Central memory CD8-positive, alpha-beta T cell (primary cell): ENCODE measurements around the gene DNAJC4.

Experiments used
- ATAC-seq: fragments of 150-1000 bp; cut with Tn5 transposase; replicated peaks from 2 replicates; pipeline ENCODE4 v1.10.0; 2022; ENCODE audit warnings: mild to moderate bottlenecking, moderate FRiP score, moderate number of reproducible peaks; ENCODE audit not compliant: poor library complexity, severe bottlenecking; ENCODE audit errors: extremely low read depth
- DNase-seq, 2 donors: peaks; one replicate each; pipeline ENCODE4 v3.0.0; 2021; ENCODE audit warnings: low spot score in 2 of 2
- H3K27ac Mint-ChIP-seq: one replicate; pipeline ENCODE4 v1.8.0; 2022; ENCODE audit warnings: low read depth, mild to moderate bottlenecking, moderate library complexity, mixed read lengths
- H3K27me3 Mint-ChIP-seq: one replicate; pipeline ENCODE4 v1.8.0; 2022; ENCODE audit warnings: mixed read lengths
- H3K36me3 Mint-ChIP-seq: one replicate; pipeline ENCODE4 v1.8.0; 2022; ENCODE audit warnings: mild to moderate bottlenecking, moderate library complexity, mixed read lengths; ENCODE audit not compliant: insufficient read depth
- H3K4me1 Mint-ChIP-seq: one replicate; pipeline ENCODE4 v1.8.0; 2022; ENCODE audit warnings: mixed read lengths
- H3K4me3 Mint-ChIP-seq: one replicate; pipeline ENCODE4 v1.8.0; 2022; ENCODE audit warnings: mild to moderate bottlenecking, moderate library complexity, mixed read lengths
- H3K9me3 Mint-ChIP-seq: one replicate; pipeline ENCODE4 v1.8.0; 2022; ENCODE audit warnings: mixed read lengths

DNAJC4 gene

DNA sequence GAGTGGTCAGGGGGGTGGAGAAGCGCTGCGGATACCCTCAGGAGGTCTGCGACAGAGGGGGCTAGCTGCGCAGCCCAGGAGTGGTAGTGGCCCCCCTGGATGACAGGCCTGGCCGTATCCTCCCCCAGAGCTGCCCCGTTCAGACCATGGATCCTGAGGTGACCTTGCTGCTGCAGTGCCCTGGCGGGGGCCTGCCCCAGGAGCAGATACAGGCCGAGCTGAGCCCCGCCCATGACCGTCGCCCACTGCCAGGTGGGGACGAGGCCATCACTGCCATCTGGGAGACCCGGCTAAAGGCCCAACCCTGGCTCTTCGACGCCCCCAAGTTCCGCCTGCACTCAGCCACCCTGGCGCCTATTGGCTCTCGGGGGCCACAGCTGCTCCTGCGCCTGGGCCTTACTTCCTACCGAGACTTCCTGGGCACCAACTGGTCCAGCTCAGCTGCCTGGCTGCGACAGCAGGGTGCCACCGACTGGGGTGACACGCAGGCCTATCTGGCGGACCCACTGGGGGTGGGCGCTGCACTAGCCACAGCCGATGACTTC, 3.8 kb upstream of the DNAJC4 start:
- Mint-ChIP-seq H3K4me1 (peaks cover 36% of the 10 kb centered on the region), H3K9me3 (no peaks in the 10 kb centered on the region), H3K36me3 (peaks cover 18% of the 10 kb centered on the region), H3K27ac (peak overlapping the region; percentile 91), H3K4me3 (peak overlapping the region; percentile 88), H3K27me3 (no peaks in the 10 kb centered on the region)
- DNase-seq (no peak), ATAC-seq (peak; percentile 44)

DNA sequence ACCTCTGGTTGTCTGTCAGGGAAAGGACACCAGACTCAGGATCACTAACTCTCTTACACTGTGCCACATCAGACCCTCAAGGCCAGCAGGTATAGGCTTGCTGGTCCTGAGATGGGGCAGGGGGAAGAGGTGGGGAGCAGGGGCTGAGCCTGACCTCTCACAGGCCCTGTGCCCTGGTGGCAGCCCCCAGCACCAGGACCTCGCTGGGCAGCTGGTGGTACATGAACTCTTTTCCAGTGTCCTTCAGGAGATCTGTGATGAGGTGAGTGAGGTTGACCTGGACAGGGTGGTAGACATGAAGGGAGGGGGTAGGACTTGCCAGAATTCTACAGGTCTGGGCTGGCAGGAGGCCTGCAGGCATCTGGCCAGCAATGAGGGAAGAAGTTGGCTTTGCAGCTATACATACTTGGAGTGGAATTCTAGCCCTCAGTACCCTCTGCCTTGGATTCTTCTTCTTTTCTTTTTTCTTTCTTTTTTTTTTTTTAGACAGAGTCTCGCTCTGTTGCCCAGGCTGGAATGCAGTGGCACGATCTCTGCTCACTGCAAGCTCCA, 2.9 kb upstream of the DNAJC4 start:
- H3K36me3 Mint-ChIP-seq, result peaks cover 15% of the 10 kb centered on the region
- DNase-seq (no peak), ATAC-seq (no peak)
- H3K27me3 Mint-ChIP-seq, result no peaks in the 10 kb centered on the region
- H3K27ac Mint-ChIP-seq, result peak overlapping the region; percentile 91
- H3K4me3 Mint-ChIP-seq, result peak overlapping the region; percentile 88
- no peaks in the 10 kb centered on the region for H3K9me3 Mint-ChIP-seq
- H3K4me1 Mint-ChIP-seq, result peaks cover 43% of the 10 kb centered on the region

DNA sequence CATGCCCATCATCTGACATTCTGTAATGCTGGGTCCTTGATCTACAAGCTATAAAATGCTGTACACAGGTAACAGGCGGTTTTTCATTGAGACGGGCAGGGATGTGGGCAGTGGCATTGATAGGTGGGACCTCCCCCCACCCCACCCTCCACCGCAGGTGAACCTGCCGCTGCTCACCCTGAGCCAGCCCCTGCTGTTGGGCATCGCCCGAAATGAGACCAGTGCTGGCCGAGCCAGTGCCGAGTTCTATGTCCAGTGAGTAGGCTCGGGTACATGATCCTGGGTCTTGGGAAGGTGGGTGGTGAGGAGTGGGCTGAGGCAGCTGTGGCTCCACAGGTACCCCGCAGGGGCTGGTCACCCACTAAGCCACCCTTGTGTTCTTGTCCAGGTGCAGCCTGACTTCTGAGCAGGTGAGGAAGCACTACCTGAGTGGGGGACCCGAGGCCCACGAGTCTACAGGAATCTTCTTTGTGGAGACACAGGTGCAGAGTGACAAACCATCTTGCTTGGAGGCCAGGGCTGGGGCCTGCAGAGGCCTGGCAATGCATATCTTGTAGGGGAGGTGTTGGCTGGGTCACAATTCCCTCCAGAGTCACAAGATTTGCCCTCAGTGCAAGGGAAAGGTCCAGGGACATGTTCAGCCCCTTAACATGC, 1.1 kb upstream of the DNAJC4 start:
- no peak for ATAC-seq
- H3K4me1 Mint-ChIP-seq, result peaks cover 43% of the 10 kb centered on the region
- H3K4me3 Mint-ChIP-seq, result peak overlapping the region; percentile 88
- no peak overlapping the region for H3K27ac Mint-ChIP-seq
- H3K36me3 Mint-ChIP-seq, result peaks cover 11% of the 10 kb centered on the region
- H3K9me3 Mint-ChIP-seq, result no peaks in the 10 kb centered on the region
- no peak for DNase-seq
- no peaks in the 10 kb centered on the region for H3K27me3 Mint-ChIP-seq

DNA sequence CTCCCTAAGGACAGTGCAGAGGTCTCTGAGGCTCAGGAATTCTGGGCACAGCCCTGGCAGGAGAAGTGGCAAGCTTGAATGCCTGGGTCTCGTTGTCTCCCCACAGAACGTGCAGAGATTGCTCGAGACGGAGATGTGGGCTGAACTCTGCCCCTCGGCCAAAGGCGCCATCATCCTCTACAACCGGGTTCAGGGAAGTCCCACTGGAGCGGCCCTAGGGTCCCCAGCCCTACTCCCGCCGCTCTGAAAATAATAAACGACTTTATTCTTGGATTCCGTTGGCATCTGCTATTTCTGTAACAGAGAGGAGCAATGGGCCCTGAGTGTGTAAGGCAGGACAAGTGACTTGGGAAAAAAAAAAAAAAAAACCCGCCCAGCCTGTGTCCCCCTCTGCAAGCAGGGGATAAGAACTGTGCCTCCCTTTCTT, 591 bp upstream of the DNAJC4 start:
- Mint-ChIP-seq H3K27me3 (no peaks in the 10 kb centered on the region), H3K9me3 (no peaks in the 10 kb centered on the region), H3K4me1 (peaks cover 43% of the 10 kb centered on the region), H3K27ac (peak overlapping the region; percentile 95), H3K36me3 (peaks cover 9% of the 10 kb centered on the region), H3K4me3 (peak overlapping the region; percentile 85)
- ATAC-seq (no peak), DNase-seq (no peak)

DNA sequence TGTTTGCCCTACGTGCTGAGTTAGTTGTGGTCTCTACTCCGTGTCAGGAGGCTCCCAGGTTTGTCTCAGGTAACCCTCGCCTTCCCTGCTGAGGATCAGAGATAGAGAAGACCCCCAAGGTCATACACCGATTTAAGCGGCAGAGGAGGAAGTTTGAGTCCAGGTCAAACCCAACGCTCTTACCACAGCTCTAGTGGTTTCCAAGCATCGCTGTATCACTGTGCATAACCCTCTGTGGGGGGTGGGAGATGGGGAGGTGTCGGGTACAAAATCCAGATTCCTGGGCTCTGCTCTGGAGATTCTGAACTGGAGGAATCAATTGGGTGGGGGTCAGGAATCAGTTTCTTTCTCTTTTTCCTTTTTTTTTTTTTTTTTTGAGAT, 627 bp downstream of the DNAJC4 start:
- ATAC-seq (no peak), DNase-seq (no peak)
- Mint-ChIP-seq H3K9me3 (no peaks in the 10 kb centered on the region), H3K4me1 (peaks cover 42% of the 10 kb centered on the region), H3K36me3 (peaks cover 10% of the 10 kb centered on the region), H3K4me3 (peak overlapping the region; percentile 85), H3K27ac (peak overlapping the region; percentile 41), H3K27me3 (no peaks in the 10 kb centered on the region)

DNA sequence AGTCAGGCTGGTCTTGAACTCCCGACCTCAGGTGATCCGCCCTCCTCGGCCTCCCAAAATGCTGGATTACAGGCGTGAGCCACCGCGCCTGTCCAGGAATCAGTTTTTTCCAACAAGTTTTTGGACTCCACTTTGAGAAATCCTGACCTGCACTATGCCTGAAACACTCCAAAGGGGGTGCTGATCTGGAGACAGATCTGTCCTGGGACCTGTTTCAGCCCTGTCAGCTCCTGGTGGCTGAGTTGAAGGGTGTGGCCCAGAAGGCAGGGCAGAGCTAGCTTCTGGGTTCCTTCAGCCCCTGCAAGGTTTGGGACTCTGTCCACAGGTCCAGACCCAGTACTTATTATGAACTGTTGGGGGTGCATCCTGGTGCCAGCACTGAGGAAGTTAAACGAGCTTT, 1.2 kb downstream of the DNAJC4 start:
- H3K27ac Mint-ChIP-seq, result peak overlapping the region; percentile 41

DNA sequence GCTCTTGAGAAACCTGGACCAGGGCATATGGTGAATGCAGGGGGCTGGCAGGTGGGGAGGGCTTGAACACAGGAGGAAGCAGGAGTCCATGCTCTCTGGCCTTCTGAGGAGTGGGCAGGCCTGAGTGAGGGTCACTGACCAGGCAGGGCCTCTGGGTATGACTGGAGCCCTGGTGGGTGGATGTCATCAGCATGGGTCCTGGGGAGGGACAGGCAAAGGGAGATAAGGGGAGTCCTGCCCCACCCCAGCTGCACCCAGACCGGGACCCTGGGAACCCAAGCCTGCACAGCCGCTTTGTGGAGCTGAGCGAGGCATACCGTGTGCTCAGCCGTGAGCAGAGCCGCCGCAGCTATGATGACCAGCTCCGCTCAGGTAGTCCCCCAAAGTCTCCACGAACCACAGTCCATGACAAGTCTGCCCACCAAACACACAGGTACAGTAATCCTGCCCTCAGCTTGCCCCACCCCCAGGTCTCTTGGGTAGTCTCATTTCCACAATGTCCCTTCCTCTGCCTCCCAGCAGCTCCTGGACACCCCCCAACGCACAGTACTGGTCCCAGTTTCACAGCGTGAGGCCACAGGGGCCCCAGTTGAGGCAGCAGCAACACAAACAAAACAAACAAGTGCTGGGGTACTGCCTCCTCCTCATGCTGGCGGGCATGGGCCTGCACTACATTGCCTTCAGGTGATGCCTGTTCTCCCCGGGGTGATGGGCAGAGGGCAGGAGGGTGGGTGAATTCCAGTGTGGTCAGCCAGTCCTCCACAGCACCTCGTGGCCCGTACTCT, 2.0 kb downstream of the DNAJC4 start:
- Mint-ChIP-seq H3K27me3 (no peaks in the 10 kb centered on the region), H3K9me3 (no peaks in the 10 kb centered on the region), H3K27ac (peak overlapping the region; percentile 13), H3K36me3 (peaks cover 8% of the 10 kb centered on the region), H3K4me1 (peaks cover 33% of the 10 kb centered on the region), H3K4me3 (peak overlapping the region; percentile 85)
- DNase-seq (no peak), ATAC-seq (no peak)

More for the DNA sequence above, 1.2 kb downstream of the DNAJC4 start:
- Mint-ChIP-seq H3K27me3 (no peaks in the 10 kb centered on the region), H3K9me3 (no peaks in the 10 kb centered on the region), H3K4me1 (peaks cover 41% of the 10 kb centered on the region), H3K4me3 (peak overlapping the region; percentile 85), H3K36me3 (peaks cover 9% of the 10 kb centered on the region)
- no peak for DNase-seq
- no peak for ATAC-seq

DNA sequence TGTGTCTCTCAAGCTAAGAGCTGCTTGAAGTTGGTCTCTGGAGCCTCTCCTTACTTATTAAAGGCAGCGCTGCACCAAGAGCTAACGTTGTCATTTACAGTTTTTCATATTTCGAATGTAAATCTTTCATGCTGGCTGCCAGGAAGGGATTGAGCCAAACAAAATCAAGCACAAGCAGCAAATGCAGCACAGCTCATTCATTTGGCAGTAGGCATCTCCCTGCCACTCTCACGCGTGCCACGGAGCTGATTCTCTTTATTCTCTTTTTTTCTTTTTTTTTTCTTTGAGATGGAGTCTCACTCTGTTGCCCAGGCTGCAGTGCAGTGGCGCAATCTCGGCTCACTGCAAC, 2.6 kb downstream of the DNAJC4 start:
- H3K4me3 Mint-ChIP-seq, result peak overlapping the region; percentile 85
- ATAC-seq, result no peak

DNA sequence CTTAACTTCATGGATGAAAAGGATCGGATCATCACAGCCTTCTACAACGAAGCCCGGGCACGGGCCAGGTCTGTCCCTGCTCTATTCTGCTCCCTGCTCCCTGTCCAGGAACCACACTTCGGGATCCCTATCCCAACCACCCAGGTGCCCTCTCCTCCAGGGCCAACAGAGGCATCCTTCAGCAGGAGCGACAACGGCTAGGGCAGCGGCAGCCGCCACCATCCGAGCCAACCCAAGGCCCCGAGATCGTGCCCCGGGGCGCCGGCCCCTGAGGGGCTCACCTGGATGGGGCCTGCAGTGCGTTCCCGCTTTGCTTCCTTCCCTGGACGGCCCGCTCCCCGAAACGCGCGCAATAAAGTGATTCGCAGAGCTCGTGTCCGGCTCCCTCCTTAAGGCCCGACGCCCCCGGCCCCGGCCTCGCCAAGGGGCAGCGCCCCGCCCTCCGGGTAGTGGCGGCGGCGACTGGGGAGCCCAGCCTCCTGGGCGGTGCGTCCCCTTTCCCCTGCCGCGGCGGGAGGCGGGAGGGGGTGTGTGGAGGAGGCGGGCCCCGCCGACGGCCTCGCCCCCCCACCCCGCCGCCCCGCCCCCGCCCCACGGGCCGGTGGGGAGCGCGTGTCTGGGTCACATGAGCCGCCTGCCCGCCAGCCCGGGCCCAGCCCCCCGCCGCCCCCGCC, 3.7 kb downstream of the DNAJC4 start, which contains the start of gene VEGFB:
VEGFB (plus strand) TSS at position 672 of the 674 bp plus-strand sequence. CDS start 250 bp downstream, outside the sequence.
- H3K9me3 Mint-ChIP-seq, result no peaks in the 10 kb centered on the region
- H3K27ac Mint-ChIP-seq, result peak within 1 kb of the TSS; percentile 10
- H3K27me3 Mint-ChIP-seq, result no peaks in the 10 kb centered on the region
- H3K36me3 Mint-ChIP-seq, result peaks cover 10% of the 10 kb centered on the region
- DNase-seq (no peak), ATAC-seq (peak; percentile 25)
- H3K4me1 Mint-ChIP-seq, result peaks cover 27% of the 10 kb centered on the region
- H3K4me3 Mint-ChIP-seq, result peak within 1 kb of the TSS; percentile 85

More for the DNA sequence above, 2.6 kb downstream of the DNAJC4 start:
- Mint-ChIP-seq H3K27me3 (no peaks in the 10 kb centered on the region), H3K36me3 (peaks cover 8% of the 10 kb centered on the region), H3K9me3 (no peaks in the 10 kb centered on the region), H3K27ac (no peak overlapping the region), H3K4me1 (peaks cover 27% of the 10 kb centered on the region)
- no peak for DNase-seq

DNA sequence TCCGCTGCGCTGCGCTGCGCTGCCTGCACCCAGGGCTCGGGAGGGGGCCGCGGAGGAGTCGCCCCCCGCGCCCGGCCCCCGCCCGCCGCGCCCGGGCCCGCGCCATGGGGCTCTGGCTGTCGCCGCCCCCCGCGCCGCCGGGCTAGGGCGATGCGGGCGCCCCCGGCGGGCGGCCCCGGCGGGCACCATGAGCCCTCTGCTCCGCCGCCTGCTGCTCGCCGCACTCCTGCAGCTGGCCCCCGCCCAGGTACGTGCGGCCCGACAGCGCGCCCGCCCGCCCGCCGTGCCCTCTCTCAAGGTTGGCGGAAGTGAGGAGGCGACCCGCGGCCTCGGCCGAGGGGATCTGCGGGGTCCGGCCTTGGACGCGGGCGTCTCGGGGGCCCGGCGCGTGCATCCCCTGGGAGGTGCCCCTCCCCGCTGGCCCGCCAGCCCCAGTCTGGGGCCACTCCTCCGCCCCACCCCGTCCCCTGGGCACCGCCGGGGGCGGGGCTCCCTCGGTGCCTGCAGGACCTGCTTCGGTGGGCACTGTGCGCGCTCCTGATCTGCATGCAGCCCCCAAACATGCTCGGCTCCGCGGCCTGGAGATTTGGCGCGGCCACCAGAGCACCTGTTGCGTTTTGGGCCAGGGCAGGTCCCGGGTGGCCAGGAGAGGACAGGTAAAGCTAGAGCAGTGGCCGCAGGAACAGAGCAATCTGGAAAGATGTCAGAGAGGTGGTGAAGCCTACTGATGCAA, 4.5 kb downstream of the DNAJC4 start:
- no peaks in the 10 kb centered on the region for H3K9me3 Mint-ChIP-seq
- H3K27ac Mint-ChIP-seq, result peak overlapping the region; percentile 10
- H3K4me3 Mint-ChIP-seq, result peak overlapping the region; percentile 77
- ATAC-seq (peak; percentile 68), DNase-seq (no peak)
- no peaks in the 10 kb centered on the region for H3K27me3 Mint-ChIP-seq
- peaks cover 12% of the 10 kb centered on the region for H3K36me3 Mint-ChIP-seq
- H3K4me1 Mint-ChIP-seq, result peaks cover 21% of the 10 kb centered on the region

DNA sequence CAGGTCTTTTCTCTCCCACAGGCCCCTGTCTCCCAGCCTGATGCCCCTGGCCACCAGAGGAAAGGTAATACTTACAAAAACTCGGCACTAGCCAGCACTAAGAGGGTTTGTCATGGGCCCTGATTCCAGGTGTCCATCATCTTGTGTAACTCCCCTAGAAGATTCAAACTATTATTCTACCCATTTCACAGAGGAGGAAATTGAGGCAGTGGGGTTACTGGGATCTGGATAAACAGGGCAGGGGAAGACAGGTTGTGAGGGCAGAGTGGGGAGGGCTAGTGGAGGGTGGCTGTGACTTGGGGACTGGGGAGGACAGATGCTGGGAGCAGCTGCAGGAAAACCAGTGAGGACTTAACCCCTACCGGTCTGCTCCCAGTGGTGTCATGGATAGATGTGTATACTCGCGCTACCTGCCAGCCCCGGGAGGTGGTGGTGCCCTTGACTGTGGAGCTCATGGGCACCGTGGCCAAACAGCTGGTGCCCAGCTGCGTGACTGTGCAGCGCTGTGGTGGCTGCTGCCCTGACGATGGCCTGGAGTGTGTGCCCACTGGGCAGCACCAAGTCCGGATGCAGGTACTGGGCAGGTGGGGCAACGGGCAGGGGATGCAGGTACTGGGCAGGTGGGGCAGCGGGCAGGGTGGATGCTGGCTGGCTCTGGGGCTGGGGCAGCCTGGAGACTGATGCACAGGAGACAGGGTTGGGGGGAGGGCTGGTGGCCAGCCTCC, 5.3 kb downstream of the DNAJC4 start:
- H3K27me3 Mint-ChIP-seq, result no peaks in the 10 kb centered on the region
- peak overlapping the region; percentile 77 for H3K4me3 Mint-ChIP-seq
- no peak for DNase-seq
- peaks cover 14% of the 10 kb centered on the region for H3K36me3 Mint-ChIP-seq
- peak overlapping the region; percentile 10 for H3K27ac Mint-ChIP-seq
- ATAC-seq, result no peak
- peaks cover 25% of the 10 kb centered on the region for H3K4me1 Mint-ChIP-seq
- no peaks in the 10 kb centered on the region for H3K9me3 Mint-ChIP-seq
